CD4-positive, alpha-beta T cell treated with Interleukin-12 subunit alpha and Interleukin-12 subunit beta, for 1 hour (primary cell): ENCODE results near the gene OLFM1.

ENCODE experiments used
- DNase-seq: peaks from one replicate; pipeline ENCODE4 v3.0.0-alpha.2; 2020

Gene OLFM1

DNA sequence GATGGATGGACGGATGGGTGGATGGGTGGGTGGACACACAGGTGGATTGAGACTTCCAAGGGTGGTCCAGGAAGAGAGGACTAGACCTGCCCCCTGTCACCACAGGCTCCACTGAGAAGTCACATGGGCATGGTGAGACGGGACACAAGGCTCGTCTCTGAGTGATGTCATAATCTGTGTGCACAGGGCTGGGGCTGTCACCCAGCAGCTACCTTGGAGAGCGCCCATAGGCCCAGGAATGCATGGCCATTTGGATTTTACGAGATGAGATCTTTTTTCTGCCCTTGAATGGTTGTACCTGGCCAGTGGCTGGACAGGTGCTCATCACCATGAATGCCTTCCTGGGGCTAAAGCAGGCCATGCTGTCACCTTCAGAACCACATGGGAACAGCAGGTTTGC is 3.1 kb downstream of the OLFM1 start:
- DNase-seq = no peak

GRCh38 chr9:135091545-135091944 is 4.1 kb downstream of the OLFM1 start:
- DNase-seq = no peak

DNA sequence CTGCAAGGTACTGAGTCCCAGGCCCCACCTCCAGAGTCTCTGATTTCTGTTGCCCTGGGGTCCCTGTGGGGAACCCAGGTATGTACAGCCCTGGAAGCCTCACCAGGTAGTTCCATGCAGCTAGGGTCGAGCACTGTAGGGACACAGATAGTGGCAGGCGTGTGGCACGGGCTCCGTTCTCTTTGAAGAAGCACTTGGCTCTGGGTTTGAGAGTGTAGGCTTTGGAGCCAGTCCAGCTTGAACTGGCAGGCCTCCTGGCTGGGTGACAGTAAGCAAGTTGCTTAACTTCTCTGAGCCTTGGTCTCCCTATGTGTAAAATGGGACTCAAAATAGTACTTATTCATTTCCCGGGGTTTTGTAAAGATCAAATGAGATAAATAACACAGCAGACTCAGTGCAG is 5.6 kb downstream of the OLFM1 start:
- DNase-seq = no peak

- no peak for DNase-seq
Measured at GRCh38 chr9:135093911-135094584, 6.6 kb downstream of the OLFM1 start.

- no peak for DNase-seq
Measured at GRCh38 chr9:135095470-135096407, 8.3 kb downstream of the OLFM1 start.

DNA sequence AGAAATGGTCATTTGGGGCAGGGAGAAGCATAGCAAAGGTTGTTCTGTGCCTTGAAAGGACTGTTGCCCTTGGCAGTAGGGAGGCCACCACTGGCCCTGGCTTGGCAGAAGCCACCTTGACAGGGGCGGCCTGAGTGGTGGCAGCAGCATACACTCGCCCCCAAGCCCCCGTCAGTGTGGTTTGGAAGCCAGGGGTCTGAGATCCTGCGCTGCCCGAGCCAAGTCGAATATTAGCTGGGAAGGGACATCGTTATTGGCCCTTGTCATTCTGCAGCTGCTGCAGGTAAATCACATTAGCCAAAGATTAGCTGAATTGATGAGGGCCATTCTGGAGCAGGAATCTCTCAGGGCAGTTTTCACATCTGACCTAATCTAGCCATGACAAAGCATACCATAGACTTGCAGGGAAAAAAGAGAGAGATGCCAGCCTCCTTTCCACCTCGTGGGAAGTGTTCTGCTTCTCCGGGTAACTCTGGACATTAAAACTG is 9.0 kb downstream of the OLFM1 start:
- no peak for DNase-seq

- DNase-seq = no peak
Measured at GRCh38 chr9:135098400-135099105, 11.1 kb downstream of the OLFM1 start.

- DNase-seq = no peak
Measured at GRCh38 chr9:135099574-135099973, 12.1 kb downstream of the OLFM1 start.

DNA sequence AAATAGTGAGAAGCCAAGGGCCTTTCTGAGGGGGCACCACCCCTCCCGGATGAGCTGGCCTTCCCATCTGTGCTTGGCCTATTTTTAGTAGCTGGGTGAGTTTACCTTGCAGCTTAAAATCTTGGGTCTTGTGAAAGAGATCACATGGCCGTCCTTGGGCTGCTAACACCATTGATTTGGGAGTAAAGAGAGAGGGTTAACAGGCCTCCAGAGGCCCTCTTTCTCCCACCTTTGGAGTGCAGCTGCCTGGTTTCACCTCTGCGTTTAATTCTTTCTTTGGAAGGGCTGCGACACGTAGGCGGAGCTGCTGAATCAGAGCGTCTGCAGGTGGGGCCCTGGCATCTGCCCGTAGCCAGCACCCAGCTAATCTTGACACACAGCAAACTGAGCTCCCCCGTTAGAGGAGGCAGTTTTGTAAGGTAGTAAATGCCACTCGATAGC is 12.8 kb downstream of the OLFM1 start:
- no peak for DNase-seq

GRCh38 chr9:135100725-135101410 is 13.4 kb downstream of the OLFM1 start:
- no peak for DNase-seq

- DNase-seq = no peak
Measured at GRCh38 chr9:135101486-135101885, 14.0 kb downstream of the OLFM1 start.

DNA sequence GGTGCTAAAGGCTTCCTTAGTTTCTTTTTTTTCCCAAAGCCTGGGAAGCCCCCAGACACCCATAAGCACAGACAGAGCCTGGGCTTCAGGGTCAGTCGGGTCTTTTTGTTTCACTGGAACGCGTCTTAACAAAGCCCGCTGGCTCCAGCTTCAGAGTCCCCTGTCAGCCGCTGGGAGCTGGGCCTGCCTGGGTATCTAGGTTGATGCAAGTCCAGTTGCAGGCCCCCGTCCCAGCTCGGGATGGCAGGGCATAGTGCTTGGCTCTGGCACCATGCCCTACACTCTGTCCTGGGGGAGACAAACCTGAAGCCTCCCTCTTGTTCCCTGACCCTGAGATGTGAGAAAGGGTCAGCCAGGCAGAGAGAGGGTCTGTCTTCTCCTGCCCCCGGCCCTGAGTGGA is 14.5 kb downstream of the OLFM1 start:
- DNase-seq = no peak

- no peak for DNase-seq
Measured at GRCh38 chr9:135102331-135102730, 14.9 kb downstream of the OLFM1 start.

DNA sequence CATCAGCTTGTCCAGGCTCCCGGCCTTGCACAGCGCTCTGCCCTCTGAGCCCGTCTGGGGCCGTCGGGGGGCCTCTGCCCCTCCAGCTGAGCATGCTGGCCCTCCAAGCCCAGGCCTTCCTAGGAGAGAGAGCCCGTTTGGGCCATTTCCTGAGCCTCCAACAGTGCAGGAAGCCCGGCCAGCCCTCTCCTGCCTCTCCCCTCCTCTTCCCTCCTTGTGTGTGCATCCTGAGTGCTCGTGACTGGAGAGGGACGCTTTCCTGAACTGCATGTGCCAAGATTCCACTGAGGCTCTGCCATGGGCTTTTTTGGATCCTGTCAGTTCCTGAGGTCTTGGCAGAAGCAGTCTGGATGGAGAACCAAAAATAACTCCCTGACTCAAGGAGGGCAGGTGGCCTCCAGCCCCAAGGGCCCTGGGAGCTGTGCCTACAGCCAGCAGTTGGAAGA is 15.6 kb downstream of the OLFM1 start:
- no peak for DNase-seq

- no peak for DNase-seq
Measured at GRCh38 chr9:135103931-135104639, 16.6 kb downstream of the OLFM1 start.

DNA sequence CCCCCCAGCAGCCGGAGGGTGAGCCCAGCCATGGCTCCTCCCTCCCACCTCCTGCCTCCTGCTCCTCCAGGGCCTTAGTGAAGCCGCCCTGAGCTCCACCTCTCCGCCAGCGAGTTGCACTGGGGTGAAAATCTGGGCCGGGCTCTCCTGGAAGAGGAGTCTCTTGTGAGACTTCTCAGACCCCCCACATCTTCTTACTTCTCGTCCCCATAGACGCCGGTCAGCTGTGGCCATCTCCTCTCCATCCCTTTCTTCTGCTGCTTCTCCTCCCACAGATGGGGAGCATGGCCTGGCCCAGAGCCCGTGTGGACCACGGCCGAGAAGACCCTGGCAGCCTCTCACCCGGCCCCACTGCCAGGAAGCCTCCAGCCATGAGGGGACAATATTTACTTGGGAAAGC is 17.3 kb downstream of the OLFM1 start:
- no peak for DNase-seq

DNA sequence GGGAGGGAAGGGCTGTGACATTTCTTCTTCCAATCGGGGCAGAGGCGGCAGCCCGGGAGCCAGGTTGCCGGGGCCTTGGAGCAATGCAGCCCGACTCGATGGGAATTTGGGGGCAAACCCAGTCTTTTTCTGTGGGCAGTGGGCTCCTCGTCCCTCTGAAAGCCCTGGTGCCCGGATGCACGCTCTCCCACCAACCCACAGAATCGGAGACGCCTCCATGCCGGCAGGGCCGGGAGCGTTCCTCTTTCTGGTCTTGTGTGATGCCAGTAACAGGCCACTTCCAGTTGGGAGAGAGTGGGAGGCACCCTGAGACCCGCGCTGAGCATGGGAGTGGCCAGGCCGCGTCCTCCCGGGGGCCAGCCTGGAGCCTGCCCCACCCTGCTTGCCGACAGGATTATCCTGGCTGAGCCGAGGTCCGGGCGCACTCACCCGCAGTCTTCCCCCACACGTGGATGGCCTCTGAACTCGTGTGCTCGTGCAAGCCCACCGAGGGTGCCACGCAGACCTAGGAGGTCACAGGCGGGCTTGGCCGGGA is 17.8 kb downstream of the OLFM1 start:
- no peak for DNase-seq

DNA sequence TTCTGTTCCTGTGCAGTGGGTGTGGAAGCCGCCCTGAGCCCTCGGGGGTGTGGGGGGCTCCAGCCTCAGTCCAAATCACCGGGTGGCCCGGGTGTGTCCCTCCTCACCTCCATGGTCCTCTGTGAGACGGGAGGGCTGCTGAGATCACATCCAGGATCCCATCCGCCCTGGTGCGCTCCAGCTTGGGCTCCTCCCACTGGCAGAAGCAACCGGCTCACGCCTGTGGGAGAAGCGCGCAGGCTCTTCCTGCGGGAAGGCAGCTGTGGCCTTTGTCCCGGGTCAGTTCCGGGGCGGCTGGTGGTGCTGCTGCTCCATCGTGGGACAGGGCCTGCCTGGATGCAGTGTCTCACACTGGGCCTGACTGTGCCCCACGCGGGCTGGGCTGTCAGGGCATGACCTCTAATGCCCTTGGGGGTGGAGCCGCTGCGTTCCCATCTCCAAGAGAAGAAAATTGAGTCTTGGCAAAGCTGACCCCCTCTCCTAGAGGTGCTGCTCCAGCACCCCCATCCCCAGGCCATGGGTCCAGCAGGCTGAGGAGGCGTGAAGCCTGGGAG is 18.5 kb downstream of the OLFM1 start:
- DNase-seq = no peak

GRCh38 chr9:135106551-135107270 is 19.2 kb downstream of the OLFM1 start:
- no peak for DNase-seq

- no peak for DNase-seq
Measured at GRCh38 chr9:135107581-135108235, 20.2 kb downstream of the OLFM1 start.
